Left cardiac atrium (tissue), 4 donors: ENCODE results near the gene ACADM. TPM values are rescaled to one million over a fixed set of nuclear protein-coding genes. Genes with fewer than 3 reads are reported as not detected.
"Not testable (repeated sequence)": the region's sequence is repeated elsewhere in the genome, so short reads cannot be mapped to it uniquely, and the experiment has no call there.

ENCODE experiments used
- ATAC-seq, 2 donors: fragments of 200-7000 bp; cut with Tn5 transposase; one replicate each; pipeline ENCODE4 v1.9.1; 2020; ENCODE audit warnings: mild to moderate bottlenecking in 2 of 2, moderate library complexity in 2 of 2
- DNase-seq: peaks from one replicate; pipeline ENCODE4 v3.0.0-alpha.2; 2020
- intact Hi-C, 2 donors: fragments of 100-400 bp; cut with DNase I; formaldehyde crosslinking; loops; one replicate each; pipeline versions ENCODE4 v1.14.1 to v1.15.1; 2022 to 2023
- total RNA-seq, 2 donors: library from RNA; stranded (reverse); fragmentation: NEBNext Ultra II Directional; extraction: Animal tissue kit (Norgen Biotek cat#: 25700); gene quantifications; one replicate each; pipeline ENCODE4 v1.2.1, GENCODE V29; 2021
- donor health status: DM: no; HTN: yes; CAD: no.
- donor health status: DM: no; HTN: yes; CAD: no; lungs with severe emphysema.
- donor health status: DM: yes; HTN: yes; CAD: no.
- donor health status: Dilated cardiomyopathy.

The ACADM gene
- total RNA-seq, 2 donors from 2014 or later, result 164 to 212 TPM

DNA sequence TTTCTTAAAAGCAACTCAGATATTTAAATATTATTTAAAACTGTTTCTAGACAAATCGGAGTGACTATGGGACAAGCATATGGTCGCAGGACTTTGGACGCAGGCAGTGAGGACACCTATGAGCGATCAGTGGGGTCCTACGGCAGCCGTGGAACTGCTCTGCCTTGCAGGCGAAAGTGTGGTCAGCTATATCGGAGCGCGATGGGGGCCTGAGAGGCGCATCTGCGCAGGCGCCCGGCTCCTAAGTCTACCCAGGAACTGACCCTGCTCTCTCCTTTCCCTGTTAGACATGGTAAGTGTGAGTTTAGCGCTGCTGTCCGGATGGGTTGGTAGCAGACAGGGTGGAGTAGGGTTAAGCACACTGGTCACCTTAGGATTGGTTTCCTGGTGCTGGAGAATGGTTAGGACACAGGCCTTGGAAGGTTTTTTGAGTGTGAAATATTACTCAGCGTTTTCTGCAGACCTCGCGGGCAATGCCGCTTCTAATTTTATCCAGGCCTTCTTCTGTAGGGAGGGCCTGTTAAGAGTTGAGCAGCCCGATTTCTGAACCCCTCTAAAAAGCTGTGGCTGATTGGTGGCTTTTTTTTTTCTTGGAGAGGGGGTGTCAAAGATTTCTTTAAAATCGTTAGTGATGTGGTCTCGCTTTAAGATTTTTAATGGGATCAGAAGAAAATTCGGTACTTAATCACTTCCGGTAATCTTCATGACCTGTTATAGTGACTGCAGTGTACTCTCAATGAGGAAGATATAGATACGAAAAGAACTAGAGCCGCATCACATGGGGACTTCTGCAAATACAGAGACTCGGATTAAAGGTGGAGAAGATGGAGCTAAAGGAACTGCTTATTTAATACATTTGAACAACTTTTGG, 61.7 kb downstream of the ACADM start, which contains the start of gene RABGGTB:
Gene RABGGTB (plus strand): TSS at position 274 of the 871 bp plus-strand sequence. CDS start 16 bp downstream, at position 290.
- peak; percentile 98 to 99 for ATAC-seq

DNA sequence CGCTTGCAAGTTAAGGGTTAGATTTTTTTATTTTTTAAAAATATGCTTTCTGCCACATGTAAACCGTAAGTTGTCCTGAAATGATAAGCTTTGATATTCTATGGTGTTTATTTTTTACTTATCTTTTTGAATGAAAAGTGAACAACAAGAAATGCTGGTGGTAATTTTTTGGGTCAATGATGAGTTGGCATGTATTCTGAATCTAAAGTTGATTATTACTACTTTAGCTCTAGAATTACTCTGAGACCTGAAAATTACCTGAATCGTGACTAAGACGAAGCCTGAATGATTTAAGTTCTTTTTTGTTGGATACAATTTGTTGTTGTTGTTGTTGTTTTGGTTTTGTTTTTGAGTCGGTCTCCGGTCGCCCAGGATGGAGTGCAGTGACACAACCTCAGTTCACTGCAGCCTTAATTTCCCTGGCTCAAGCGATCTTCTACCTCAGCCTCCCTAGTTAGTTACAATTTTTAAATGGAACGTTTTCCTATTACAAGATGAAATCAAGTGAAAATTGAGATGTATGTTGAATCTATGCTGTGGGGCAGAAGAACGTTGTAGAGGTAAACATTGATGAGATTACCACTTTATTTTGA, 62.5 kb downstream of the ACADM start:
- DNase-seq, result no peak
- intact Hi-C loops, result loop anchor here in 1 of 2 donors (5.0 kb wide), 1 partner anchor 65 kb away; the partner anchor contains the start of gene ACADM
- no peak for ATAC-seq

More for the DNA sequence above, 61.7 kb downstream of the ACADM start, which contains the start of gene RABGGTB:
- intact Hi-C loops, result loop anchor here in 1 of 2 donors (5.0 kb wide), 1 partner anchor 64 kb away; the partner anchor contains the start of gene ACADM
- peak; percentile 95 for DNase-seq

GRCh38 chr1:75787524-75787923, 63.0 kb downstream of the ACADM start:
- DNase-seq (no peak), ATAC-seq (no peak)
- intact Hi-C loops, result loop anchor here in 1 of 2 donors (5.0 kb wide), 1 partner anchor 65 kb away; the partner anchor contains the start of gene ACADM

- ATAC-seq (no peak), DNase-seq (no peak)
- intact Hi-C loops, result loop anchor here in 1 of 2 donors (5.0 kb wide), 1 partner anchor 68 kb away; the partner anchor contains the start of gene ACADM
Measured at GRCh38 chr1:75789988-75790387, 65.5 kb downstream of the ACADM start.

GRCh38 chr1:75791022-75791421, 66.5 kb downstream of the ACADM start:
- no peak for ATAC-seq
- intact Hi-C loops, result no loop called here
- DNase-seq, result no peak

DNA sequence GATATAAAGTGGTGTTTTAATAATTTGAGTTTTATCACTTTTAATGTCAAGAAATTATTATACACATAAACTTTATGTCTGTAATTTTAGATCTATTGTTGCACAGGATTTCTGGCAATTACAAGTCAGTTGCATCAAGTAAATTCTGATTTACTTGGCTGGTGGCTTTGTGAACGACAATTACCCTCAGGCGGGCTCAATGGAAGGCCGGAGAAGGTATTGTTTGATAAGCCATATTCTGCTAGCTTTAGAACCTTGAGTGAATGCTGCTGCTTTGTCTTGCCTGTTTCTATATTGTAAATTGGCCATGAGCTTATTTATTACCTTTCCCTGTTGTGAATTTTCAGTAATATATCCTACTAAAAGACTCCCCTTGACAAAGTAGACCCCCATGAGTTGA, 67.6 kb downstream of the ACADM start:
- intact Hi-C loops, result no loop called here
- ATAC-seq (no peak), DNase-seq (no peak)

GRCh38 chr1:75794382-75794781, 69.9 kb downstream of the ACADM start:
- ATAC-seq (no peak), DNase-seq (no peak)
- intact Hi-C loops, result no loop called here

DNA sequence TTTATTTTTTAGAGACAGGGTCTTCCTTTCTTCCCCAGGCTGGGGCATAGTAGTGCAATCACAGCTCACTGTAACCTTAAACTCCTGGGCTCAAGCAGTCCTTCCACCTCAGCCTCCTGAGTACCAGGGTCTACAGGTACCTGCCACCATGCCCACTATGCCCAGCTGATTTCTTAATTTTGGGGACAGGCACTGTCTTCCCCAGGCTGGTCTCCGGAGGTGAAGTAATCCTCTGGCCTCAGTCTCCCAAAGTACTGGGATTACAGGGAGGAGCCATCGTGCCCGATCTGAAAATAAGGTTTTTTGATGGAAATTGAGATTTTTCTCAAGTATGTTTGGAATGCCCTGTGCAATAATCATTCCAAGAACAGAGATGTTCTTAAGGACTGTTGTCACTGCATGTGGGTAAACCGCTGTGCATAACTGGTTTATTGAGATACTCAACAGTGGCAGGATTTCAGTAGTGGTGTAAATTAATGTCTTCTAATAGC, 71.2 kb downstream of the ACADM start:
- intact Hi-C loops, result no loop called here

GRCh38 chr1:75796376-75797272, 72.1 kb downstream of the ACADM start, which contains the start of gene MSH4:
Gene MSH4 (plus strand): TSS chr1:75796882. CDS start chr1:75796986, 104 bp downstream.
- DNase-seq (no peak), ATAC-seq (peak in 1 of 2 donors; percentile 36)
- intact Hi-C loops, result no loop called here

More for the DNA sequence above, 71.2 kb downstream of the ACADM start:
- ATAC-seq (no peak), DNase-seq (no peak)

GRCh38 chr1:75797273-75797588, 72.7 kb downstream of the ACADM start:
- no peak for DNase-seq
- ATAC-seq, result no peak
- intact Hi-C loops, result no loop called here

GRCh38 chr1:75797606-75798216, 73.2 kb downstream of the ACADM start:
- intact Hi-C loops, result no loop called here
- DNase-seq (no peak), ATAC-seq (no peak)

DNA sequence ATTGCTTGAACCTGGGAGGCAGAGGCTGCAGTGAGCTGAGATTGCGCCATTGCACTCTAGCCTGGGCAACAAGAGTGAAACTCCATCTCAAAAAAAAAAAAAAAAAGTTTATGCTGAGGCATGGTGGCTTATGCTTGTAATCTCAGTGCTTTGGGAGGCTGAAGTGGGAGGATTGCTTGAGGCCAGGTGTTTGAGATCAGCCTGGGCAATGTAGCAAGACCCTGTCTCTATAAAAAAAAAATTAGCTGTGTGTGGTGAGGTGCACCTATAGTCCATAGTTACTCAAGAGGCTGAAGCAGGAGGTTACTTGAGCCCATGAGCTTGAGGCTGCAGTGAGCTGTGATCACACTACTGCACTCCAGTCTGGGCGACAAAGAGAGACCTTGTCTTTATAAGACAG, 77.0 kb downstream of the ACADM start:
- DNase-seq, intact Hi-C loops, ATAC-seq: not testable (repeated sequence)

GRCh38 chr1:75808921-75809320, 84.4 kb downstream of the ACADM start:
- intact Hi-C loops, result no loop called here
- ATAC-seq, result no peak
- DNase-seq, result no peak

- ATAC-seq, DNase-seq, intact Hi-C loops: not testable (repeated sequence)
Measured at GRCh38 chr1:75810113-75810512, 85.6 kb downstream of the ACADM start.

DNA sequence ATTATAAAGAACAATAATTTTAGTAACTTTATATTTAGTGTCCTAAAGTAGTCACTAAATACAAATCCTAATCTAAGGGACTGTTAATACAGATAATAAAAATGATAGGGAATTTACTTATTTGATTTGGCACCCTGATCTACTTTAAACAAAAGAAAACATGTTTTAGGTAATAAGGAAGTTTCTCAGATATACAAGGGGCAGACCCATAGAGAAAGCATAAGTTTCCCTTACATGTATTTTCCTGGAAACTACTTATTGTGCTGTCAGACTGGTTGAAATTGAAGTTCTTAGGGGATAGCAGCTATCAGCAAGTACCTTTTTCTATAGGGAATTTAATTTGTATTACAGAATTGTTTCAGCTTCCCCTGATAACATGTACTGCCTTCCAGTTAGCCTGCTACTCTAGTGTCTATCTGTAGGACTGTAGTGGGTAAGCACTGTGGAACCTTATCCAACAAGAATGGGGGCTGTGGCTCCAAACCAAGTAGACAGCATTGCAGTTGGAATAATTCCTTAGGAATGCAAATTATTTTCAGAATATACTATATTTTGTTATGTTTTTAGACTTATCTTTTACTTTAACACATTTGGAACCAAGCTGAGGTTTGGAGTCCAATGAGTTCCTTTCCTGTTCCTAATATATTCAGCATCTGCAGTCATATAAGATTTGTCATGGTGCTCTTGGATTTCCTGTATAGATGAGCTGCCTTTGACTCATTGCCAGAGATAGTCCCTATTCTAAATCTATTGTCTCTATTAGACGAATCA, 86.9 kb downstream of the ACADM start:
- intact Hi-C loops, result no loop called here
- ATAC-seq (no peak), DNase-seq (no peak)

DNA sequence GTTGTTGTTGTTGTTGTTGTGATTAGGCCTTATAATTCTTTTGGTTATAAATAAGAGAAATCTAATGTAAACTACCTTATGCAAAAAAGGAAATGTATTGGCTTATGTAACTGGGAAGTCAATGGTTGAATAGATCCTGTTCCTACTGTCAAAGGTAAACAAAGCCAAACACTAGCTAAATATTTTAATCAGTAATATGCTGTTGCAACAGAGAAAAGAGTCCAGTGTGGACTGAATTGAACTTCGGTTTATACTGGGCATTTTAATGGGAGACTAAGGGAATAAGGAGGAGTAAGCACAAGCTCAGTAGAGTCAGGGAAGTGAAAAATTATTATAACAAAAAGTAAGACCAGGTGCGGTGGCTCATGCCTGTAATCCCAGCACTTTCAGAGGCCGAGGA, 87.6 kb downstream of the ACADM start:
- DNase-seq (no peak), ATAC-seq (no peak)
- intact Hi-C loops, result no loop called here
